GM18873 (cell line): ENCODE measurements around the gene SLC6A20.

Experiments used
- ATAC-seq: cut with Tn5 transposase; IDR thresholded peaks from one replicate; pipeline ENCODE4 v1.9.1; 2021; ENCODE audit warnings: mild to moderate bottlenecking, moderate library complexity, moderate number of reproducible peaks; ENCODE audit not compliant: unreplicated experiment, low FRiP score

SLC6A20 gene

GRCh38 chr3:45795882-45796765 lies at the start of gene SLC6A20:
SLC6A20 (minus strand) TSS chr3:45796536; CDS start chr3:45796419, 117 bp downstream.
- ATAC-seq, result no peak

GRCh38 chr3:45844616-45845015 lies 48.3 kb upstream of the SLC6A20 start:
- ATAC-seq, result no peak

- ATAC-seq, result no peak
Measured at GRCh38 chr3:45842851-45843625, 46.7 kb upstream of the SLC6A20 start.

GRCh38 chr3:45841757-45842491 lies 45.6 kb upstream of the SLC6A20 start, which contains the start of gene LZTFL1:
LZTFL1 (minus strand) TSS chr3:45842119; CDS start chr3:45841991, 128 bp downstream.
- ATAC-seq, result no peak

- ATAC-seq, result no peak
Measured at GRCh38 chr3:45841420-45841756, 45.1 kb upstream of the SLC6A20 start.

- ATAC-seq, result no peak
Measured at GRCh38 chr3:45838466-45838865, 42.1 kb upstream of the SLC6A20 start.

- no peak for ATAC-seq
Measured at GRCh38 chr3:45832699-45833098, 36.4 kb upstream of the SLC6A20 start.

- ATAC-seq, result no peak
Measured at GRCh38 chr3:45830121-45830520, 33.8 kb upstream of the SLC6A20 start.

GRCh38 chr3:45826908-45827307 lies 30.6 kb upstream of the SLC6A20 start:
- ATAC-seq, result no peak

- ATAC-seq, result no peak
Measured at GRCh38 chr3:45826321-45826720, 30.0 kb upstream of the SLC6A20 start.

- ATAC-seq, result no peak
Measured at GRCh38 chr3:45821127-45821526, 24.8 kb upstream of the SLC6A20 start.

- no peak for ATAC-seq
Measured at GRCh38 chr3:45819543-45819942, 23.2 kb upstream of the SLC6A20 start.

GRCh38 chr3:45817831-45818522 lies 21.6 kb upstream of the SLC6A20 start:
- no peak for ATAC-seq

GRCh38 chr3:45816544-45816943 lies 20.2 kb upstream of the SLC6A20 start:
- ATAC-seq, result no peak

GRCh38 chr3:45814322-45814721 lies 18.0 kb upstream of the SLC6A20 start:
- no peak for ATAC-seq

- ATAC-seq, result no peak
Measured at GRCh38 chr3:45807681-45808540, 11.6 kb upstream of the SLC6A20 start.

GRCh38 chr3:45807133-45807532 lies 10.8 kb upstream of the SLC6A20 start:
- no peak for ATAC-seq

GRCh38 chr3:45806072-45806471 lies 9.7 kb upstream of the SLC6A20 start:
- ATAC-seq, result no peak

GRCh38 chr3:45803252-45803935 lies 7.1 kb upstream of the SLC6A20 start:
- ATAC-seq, result no peak
